Activated CD4-positive, CD25-positive, alpha-beta regulatory T cell treated with anti-CD3 and anti-CD28 coated beads, Interleukin-2, amount 50 U/mL, for 72 hours (primary cell): ENCODE data around the gene MAP3K1.

Experiments
- DNase-seq: peaks from one replicate; pipeline ENCODE4 v3.0.0; 2021

MAP3K1 gene

DNA sequence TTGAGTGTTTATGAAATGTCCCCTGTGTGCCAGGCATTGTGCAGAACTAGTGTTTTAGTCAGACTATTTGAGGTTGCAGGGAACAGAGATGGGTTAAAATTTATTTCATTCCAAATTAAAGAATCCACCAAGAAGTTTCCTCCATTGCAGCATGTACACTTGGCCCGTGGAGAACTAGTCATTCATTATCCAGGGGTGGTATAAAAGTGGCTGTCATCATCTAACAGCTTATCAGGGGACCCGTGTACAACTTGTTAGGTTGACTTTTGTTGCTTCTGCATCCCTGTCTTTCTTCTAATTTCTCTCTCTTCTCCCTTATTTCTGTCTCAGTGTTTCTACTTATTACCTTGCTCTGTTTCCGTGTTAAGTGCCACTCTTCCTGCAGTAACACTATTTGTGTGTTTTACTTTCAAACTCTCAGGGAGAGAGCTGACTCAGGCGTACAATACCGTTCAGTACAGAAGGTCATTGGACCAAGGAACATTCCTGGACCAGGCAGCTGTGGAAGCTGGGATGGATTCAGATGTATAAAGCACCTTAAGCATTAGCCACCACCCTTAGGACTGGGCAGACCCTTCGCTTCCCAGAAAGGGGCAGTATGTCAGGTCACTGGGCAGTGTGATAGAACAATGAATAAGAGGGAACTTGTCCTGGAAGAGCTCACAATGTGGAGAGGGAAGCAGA, 36.1 kb downstream of the MAP3K1 start:
- DNase-seq, result no peak

DNA sequence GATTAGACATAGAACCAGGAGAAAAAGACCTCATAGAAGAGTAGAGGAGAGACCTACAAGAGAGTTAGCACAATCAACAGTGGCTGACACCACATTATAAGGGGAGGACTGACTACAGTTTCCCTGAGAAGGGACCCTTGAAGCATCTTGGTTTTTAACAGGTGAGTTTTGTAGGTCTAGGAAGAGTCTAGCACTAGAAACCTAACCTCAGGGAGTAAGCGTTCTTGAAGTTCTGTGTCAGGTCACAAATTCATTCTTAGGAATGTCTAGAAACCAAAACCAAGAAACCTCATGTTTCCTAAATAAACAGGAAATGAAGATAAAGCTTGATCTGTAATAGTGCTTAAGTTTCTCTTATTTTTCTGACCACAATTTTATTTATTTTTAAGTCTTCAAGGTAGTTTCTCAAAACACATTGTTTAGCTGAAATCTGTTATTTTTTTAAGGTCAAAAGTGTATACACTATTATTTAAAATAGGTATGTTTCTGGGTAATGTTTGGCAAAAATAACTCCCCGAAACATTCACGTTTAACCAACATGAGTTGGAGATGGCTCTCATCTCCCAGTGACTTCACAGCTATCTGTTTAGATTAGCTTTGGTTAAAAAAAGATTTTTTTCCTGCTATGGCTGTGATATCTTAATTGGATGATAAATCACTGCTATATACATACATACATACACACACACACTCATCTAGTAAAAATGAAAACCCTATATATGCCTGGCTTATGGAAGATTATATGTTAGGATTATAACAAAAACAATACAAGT, 37.1 kb downstream of the MAP3K1 start:
- DNase-seq, result no peak

DNA sequence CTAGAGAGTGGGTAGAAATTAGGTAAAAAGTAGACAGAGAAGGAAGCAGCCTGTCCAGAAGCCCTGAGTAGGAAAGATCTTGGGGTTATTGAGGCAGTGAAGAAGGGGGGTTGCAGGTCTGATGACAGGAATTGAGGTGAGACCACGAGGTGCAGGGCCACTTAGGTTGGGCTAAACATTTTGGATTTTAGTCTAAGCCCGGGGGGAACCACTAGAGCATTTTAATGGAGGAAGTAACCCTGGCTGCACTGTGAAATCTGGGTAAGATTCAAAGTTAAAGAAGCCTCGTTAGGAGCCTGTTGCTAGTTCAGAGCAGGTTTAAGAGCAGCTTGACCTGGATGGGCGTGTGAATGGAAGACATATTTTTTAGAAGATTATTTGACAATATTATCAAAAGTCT, 38.3 kb downstream of the MAP3K1 start:
- no peak for DNase-seq

DNA sequence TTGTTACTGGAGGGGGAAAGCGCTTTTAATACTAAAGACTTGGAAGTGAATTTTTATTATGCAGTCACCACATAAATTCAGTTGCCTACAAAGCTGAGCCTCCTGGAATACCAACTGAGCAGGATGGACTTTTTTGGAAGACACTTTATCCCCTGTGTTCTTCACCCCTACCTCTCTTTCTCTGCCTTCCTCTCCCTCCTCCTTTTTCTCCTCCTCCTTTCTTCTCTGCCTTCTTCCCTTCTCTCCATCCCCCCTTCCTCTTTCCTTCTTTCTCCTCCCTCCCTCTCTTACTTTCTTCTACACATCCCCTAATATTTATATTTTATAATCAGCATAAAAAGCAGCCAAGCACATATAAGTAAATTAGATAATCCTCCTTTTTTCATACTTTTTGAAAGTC, 39.6 kb downstream of the MAP3K1 start:
- no peak for DNase-seq

DNA sequence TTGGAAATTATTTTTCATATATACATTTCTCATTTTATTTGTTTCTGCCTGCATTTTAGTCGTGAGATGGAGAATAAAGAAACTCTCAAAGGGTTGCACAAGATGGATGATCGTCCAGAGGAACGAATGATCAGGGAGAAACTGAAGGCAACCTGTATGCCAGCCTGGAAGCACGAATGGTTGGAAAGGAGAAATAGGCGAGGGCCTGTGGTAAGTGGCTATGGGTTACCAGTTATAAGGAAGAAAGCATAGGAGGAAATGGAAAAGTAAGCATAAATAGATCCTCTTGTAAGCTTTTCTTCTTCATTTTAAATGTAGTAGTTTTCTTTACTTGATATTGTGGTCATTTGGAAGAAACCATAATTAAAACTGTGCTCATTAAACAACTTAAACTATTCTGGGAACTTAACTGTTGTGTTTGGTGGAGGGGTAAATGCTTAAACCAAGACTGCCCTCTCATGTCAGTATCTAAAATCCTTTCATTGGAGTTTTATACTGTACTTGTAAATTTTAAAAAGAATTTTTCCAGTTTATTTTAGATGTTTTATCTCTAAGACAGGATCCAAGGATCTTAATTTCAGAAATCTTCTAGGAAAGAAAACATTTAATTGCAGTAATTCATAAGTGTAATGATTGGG, 41.3 kb downstream of the MAP3K1 start:
- no peak for DNase-seq

DNA sequence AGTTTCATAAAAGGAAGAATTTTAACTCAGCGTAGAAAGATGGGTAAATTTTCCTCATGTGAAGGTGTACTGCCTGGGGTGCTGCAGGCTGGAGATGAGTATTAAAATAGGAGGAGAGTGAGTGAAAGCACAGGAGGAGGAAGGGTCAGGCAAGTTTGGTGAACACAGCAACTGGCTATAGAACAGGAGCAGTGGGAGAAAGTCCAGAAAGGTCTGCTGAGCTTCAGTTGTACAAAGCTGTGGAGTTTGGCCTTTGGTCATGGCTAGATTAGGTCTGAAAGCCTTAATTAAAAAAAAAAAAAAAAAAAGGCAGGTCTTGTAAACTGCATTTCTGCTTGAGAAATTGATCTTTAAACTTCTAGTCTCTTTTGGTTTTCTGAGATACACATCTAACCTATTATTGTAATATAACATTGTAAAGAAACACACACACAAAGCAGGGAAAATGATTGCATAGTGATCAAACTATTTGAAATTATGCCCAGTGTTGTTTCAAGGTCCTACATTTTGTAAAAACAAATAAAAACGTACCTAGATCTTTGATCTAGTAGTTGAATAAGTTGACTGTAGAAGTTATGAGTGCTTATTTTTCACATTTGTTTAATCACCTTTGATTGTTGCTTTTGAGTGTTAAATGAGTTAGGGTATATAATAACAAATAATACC, 43.6 kb downstream of the MAP3K1 start:
- DNase-seq, result no peak

DNA sequence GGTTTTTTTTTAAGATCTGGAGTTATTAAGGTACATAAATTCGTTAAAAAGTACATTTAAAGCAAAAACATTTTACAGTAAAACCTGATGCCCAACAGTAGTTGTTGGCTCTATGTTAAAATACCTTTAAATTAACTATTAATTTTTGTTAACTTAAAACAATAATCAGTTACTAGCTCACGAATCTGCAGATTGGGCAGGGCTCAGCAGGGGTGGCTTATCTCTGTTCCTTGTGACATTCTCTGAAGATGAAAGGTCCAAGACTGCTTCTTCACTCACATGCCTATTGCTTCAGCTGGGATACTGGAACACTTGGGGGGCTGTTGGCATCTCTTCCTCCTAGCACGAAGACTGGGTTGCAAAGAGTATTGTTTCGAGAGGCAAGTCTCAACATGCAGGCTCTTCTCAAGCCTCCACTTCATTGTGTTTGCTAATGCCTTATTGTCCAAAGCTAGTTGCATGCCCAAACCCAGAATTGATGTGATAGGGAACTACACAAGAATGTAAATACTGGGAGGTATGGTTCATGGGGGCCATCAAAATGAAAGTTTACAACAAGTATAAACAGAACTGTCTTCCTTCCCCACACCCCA, 46.6 kb downstream of the MAP3K1 start:
- no peak for DNase-seq

DNA sequence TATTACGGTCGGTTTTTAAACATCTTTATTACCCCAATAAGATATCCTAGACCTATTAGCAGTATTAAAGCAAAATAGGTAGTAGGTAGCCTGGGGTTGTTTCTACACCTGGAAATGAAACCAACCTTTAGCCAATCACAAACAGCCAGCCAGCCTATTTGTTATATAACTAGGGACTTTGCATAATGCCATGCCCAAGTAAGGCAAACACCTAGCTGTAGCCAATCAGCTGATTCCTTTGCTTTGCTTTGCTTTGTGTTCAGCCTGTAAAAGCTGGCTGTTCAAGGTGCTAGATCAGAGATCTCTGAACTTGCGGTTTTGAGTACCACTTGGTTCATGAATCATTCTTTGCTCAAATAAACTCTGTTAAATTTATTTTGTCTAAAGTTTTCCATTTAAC, 47.6 kb downstream of the MAP3K1 start:
- no peak for DNase-seq

DNA sequence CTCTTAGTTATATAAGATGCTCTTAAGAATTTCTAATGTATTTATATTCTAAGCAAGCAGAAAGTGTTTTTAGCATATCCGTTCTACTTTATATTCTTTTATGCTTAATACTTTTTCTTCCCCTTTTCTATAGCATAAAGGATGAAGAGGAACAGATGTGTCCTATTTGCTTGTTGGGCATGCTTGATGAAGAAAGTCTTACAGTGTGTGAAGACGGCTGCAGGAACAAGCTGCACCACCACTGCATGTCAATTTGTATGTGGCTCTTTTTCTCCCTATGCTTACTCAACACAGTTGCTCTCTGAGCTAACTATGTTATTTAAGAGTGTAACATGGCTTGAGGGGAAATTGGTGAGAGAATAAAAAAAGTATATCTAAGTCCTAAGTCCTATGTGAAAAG, 56.4 kb downstream of the MAP3K1 start:
- no peak for DNase-seq

DNA sequence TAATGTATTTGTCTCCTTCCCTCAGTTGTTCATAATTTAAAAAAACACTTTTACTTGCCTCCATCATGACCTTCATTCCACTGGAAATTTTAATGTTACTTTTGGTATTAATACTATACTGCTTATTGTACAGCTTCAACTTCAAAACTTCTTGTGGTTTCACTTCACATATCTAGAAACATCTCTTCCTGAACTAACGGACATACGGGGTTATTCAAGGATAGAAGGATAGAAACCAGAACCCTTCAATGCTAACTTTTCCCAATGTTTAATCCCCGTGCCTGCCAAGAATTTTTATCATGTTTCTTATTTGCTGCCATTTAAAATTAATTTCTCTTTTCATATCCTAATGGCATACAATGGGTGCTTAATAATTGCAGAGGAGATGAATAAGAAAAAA, 57.7 kb downstream of the MAP3K1 start:
- no peak for DNase-seq

DNA sequence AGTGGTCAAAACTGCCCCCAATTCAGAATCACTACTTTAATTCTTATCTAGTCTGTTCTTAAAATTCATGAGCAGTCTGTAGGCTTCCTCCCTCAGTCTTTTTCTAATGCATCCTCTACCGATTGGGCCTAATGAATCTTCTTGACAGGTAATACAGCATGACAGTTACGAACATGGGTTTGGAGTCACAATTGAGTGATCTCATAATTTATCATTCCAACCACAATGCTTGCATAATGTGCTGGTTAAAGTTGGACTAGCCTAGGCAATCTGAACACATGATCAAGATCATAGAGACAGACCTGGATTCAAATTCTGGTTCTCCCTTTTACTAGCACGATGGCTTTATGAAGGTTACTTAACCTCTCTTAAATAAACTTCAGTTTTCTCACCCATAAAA, 61.0 kb downstream of the MAP3K1 start:
- DNase-seq, result no peak

DNA sequence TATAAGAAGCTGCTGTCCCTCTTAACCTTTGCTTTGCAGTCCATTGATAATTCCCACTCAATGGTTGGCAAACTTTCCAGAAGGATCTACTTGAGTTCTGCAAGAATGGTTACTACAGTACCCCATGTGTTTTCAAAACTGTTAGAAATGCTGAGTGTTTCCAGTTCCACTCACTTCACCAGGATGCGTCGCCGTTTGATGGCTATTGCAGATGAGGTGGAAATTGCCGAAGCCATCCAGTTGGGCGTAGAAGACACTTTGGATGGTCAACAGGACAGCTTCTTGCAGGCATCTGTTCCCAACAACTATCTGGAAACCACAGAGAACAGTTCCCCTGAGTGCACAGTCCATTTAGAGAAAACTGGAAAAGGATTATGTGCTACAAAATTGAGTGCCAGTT, 66.2 kb downstream of the MAP3K1 start:
- no peak for DNase-seq

DNA sequence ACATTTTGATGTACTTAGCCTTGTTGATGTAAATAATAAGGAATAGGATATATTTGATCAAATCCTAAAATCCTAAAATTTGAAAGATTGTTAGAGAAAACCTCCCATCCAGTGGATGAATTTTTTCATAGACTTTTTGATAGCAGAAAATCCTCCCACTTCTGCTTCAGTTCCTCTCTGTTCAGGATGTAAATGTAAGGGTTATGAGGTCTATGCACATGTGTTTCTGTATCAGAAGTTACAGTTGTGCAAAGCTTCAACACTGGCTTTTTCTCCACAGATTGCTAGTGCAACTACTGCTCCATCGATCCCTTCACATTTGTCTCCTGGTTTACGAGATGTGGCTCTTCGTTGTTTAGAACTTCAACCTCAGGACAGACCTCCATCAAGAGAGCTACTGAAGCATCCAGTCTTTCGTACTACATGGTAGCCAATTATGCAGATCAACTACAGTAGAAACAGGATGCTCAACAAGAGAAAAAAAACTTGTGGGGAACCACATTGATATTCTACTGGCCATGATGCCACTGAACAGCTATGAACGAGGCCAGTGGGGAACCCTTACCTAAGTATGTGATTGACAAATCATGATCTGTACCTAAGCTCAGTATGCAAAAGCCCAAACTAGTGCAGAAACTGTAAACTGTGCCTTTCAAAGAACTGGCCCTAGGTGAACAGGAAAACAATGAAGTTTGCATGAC, 78.1 kb downstream of the MAP3K1 start:
- DNase-seq, result no peak

DNA sequence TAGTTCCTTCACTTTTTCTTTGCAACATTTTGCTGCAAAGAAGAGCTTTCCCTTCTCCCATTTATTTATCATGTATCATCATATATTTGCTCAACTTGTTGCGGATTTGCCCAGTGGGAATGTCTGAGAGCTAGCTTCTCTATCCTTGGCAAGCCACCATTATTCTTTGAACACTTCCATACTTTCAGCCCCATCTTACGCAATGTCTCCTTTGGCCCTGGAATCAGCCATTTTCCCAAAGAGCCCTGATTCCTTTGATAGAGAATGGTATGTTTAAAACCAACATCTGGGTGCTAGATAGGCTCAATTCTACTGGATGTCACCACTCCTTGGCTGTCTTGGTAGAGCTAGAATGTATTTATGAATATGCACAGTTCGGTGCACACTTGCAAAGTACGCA, 81.4 kb downstream of the MAP3K1 start:
- no peak for DNase-seq

DNA sequence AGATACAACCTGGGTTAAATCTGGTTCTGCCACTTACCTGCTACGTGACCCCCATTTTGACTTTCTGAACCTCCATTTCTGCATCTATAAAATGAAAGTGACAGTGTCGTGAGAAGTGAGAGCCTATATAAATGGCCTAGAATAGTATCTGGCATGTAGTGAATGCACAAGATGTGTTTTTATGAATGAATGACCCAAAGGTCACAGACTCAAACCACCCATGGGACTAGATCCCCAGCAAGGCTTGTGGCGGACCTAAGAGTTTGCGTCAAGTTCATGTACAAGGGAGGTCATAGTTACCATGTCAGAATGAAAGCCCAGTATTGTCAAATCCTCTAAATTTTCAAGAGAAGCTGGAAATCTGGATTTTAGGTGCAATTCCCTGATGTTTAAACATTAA, 82.9 kb downstream of the MAP3K1 start:
- no peak for DNase-seq

DNA sequence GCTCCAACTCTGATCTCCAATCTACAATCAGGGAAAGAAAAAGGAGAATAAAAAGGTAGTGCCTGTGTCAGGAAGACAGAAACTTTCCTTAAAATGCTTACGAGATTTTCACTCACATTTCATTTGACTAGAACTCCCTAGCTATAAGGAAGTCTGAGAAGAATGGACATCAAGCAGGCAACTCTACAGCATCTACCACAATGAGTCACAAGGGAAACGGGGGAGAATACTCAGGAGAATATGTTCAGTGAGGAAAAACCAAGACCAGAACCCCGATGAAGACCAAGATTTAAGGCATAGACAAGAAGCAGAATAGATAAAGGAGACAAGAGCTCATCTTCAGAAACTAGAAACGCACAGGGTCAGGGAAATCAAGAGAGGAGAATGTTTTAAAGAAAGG, 85.0 kb downstream of the MAP3K1 start:
- no peak for DNase-seq

DNA sequence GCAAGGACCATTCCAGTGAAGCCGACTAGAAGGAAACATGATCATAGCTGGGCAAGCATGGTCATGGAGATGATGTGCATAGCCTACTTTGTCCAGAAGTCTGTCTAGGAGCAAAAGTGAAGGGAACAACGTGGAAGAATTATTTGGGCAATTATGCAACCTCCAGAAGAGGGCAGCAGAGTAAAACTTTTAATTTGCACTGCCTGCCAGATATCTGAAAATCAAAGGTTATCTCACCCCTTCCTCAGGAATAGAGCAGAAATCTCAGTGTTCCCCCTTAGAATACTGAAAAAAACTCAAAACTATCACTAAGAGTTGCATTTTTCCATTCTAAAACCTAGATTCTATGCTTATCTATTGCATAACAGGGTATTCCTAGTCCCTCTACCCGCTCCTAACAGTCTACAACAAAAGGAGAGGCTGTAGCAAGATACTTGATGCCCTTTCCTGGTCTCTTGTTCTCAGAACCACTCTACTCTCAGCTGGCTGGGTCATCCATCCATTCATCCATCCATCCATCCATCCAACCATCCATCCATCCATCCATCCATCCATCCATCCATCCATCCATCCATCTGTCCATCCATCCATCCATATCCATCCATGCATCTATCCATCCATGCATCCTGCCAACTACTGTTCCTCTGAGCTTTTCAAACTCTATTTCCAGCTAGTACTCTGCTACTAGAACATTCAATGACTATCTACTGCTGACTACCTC, 85.7 kb downstream of the MAP3K1 start:
- no peak for DNase-seq

DNA sequence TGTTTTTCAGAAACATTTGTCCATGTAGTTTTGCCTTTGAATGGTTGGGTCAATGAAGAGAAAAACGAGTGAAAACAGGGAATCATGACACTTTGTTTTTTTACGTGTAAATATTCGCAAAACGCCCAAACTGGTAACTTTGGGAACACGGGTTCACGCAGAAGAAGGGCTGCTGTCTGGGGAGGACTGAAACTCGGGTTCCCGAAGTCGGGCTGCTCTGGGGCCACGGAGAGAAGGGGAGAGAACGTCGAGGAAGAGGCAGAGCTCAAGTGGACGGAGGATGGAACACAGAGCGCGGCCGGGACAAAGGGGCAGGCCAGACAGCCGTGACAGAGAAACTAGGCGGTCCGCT, 93.6 kb downstream of the MAP3K1 start:
- no peak for DNase-seq

DNA sequence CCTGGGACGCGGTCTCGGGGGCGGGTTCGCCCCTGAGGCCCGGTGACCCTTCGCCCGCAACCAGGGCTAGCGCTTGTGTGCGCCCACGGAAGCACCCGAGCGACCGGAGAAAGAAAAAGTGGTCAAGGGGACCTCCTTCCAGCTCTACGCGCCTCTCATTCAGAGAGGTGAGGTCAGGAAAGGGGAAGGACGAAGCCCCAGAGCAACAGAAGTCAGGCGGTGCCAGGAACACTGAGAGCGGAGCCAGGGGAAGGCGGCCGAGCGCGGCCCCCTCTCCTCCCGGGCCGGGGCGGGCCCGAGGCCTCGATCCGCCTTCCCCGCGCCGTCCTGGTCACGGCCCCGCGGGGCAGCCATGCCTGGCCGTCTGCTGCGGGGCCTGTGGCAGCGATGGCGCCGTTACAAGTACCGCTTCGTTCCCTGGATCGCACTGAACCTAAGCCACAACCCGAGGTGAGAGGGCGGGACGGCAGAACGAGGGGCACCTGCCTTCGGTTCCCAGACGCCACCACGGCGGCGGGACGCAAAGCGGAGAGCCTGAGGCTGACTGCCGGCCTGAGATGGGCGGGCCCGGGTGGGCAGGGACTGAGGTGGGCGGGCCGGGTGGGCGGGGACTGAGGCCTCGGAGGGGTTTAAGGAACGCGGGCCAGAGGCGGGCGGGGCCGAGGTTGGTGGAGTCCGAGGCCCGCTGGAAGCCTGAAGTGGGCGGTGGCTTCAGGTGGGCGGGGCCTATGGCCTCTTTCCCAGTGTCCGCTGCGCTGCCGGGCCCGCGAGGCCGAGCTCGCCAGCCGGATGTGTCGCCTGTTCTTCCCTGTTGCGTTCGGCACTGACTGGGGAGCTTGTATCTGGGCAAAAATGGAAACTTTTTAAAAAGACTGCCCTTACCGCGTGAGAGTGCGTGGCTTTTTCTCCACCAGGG, 94.2 kb downstream of the MAP3K1 start, which contains the start of gene SETD9:
SETD9 (plus strand) TSS at position 303 of the 916 bp plus-strand sequence; CDS start at position 353, 50 bp downstream.
- peak; percentile 95 for DNase-seq

DNA sequence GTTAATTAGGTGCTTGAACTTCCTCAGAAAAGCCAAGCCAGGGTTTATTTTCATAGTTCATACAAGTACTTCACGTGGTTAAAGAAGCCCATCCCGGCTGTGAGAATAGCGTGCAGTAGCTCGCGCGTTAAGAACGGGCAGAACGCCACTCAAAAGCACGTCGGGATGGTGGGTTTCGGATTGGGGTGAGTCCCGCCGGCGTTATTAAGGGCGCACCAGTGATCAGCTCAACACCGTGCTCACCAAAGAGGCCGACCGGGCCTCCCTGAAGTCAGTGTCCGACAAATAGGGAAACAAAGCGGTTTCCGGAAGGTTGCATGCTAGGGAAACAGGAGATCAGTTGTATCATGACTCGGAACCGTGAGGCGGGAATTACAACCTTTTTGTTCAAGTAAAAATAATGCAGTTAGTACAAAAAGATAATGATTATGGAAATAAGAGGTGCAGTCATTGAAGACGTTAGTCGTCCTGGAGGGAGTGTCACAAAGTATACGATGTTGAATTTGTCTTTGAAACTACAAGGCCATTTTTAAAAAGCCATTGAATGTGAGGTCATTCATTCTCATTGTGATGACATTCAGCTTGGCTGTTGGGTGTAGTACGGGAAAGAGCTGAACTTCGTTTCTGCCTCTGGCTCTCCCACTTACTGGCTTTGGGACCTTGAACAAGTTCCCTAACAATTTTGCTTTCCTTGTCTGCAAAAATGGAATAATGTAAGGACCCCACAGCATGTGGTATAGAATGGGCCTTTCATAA, 95.0 kb downstream of the MAP3K1 start:
- DNase-seq, result peak; percentile 49
